HFFc6 (cell line): Measurements from ENCODE around the gene CCDC28B. TPM values are rescaled to one million over a fixed set of nuclear protein-coding genes. Genes with fewer than 3 reads are reported as not detected.

Source experiments
- DNase-seq: peaks from one replicate; pipeline ENCODE4 v3.0.0-alpha.2; 2018
- H3K27ac Mint-ChIP-seq: 2 replicates; pipeline ENCODE4 v1.8.0; 2020; ENCODE audit warnings: mild to moderate bottlenecking, mixed read lengths
- H3K27me3 Mint-ChIP-seq: 2 replicates; pipeline ENCODE4 v1.8.0; 2021; ENCODE audit warnings: mild to moderate bottlenecking, moderate library complexity, mixed read lengths; ENCODE audit not compliant: insufficient read depth
- H3K36me3 Mint-ChIP-seq: 2 replicates; pipeline ENCODE4 v1.8.0; 2021; ENCODE audit warnings: low read depth, mixed read lengths
- H3K4me1 Mint-ChIP-seq: 2 replicates; pipeline ENCODE4 v1.8.0; 2020; ENCODE audit warnings: low read depth, mixed read lengths
- H3K4me3 Mint-ChIP-seq: 2 replicates; pipeline ENCODE4 v1.8.0; 2020; ENCODE audit warnings: mild to moderate bottlenecking, moderate library complexity, mixed read lengths
- H3K9me3 Mint-ChIP-seq: 2 replicates; pipeline ENCODE4 v1.8.0; 2020; ENCODE audit warnings: mild to moderate bottlenecking, mixed read lengths
- total RNA-seq, 6 experiments: library from RNA; stranded (reverse); fragmentation: NEBNext Ultra II Directional; extraction: Animal tissue kit (Norgen Biotek cat#: 25700); gene quantifications; 2 replicates in 1 of 6; 3 replicates in 5 of 6; pipeline ENCODE4 v1.2.3, GENCODE V29; 2021
- TF ChIP-seq, protein P1 (sequence below): fragments of 200-600 bp; sonication (generic); IDR thresholded peaks from 2 replicates; pipeline ENCODE4 v1.5.0; 2021; ENCODE audit warnings: antibody characterized with exemption, mild to moderate bottlenecking

Gene CCDC28B
- total RNA-seq, 6 experiments from 2014 or later: 12.5 to 15.7 (median 15.3) TPM

DNA sequence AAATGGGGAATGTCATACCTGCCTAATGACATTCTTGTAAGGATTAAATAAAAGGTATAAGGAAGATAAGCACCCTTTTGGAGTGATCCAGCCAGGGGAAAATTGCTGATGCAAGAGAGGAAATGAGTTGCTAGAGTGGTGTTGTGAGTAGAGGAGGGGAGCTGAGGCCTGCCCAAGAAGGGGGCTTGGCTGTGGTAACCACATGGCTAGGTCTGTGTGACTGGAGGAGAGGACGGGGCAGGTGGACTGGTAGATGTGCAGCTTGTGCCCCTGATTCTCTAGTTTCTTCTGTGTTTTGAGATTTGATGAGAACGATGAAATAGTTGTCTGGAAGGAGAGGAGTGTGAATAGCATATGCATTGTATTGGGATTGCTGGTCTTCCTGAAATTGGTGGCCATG is 14.3 kb upstream of the CCDC28B start:
- peaks cover 40% of the 10 kb centered on the region for H3K4me1 Mint-ChIP-seq
- no peak for DNase-seq
- TF ChIP-seq, protein P1, sequence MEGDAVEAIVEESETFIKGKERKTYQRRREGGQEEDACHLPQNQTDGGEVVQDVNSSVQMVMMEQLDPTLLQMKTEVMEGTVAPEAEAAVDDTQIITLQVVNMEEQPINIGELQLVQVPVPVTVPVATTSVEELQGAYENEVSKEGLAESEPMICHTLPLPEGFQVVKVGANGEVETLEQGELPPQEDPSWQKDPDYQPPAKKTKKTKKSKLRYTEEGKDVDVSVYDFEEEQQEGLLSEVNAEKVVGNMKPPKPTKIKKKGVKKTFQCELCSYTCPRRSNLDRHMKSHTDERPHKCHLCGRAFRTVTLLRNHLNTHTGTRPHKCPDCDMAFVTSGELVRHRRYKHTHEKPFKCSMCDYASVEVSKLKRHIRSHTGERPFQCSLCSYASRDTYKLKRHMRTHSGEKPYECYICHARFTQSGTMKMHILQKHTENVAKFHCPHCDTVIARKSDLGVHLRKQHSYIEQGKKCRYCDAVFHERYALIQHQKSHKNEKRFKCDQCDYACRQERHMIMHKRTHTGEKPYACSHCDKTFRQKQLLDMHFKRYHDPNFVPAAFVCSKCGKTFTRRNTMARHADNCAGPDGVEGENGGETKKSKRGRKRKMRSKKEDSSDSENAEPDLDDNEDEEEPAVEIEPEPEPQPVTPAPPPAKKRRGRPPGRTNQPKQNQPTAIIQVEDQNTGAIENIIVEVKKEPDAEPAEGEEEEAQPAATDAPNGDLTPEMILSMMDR: no peak
- no peaks in the 10 kb centered on the region for H3K9me3 Mint-ChIP-seq
- peak overlapping the region; percentile 28; the same call in 1 of the 2 replicates for H3K4me3 Mint-ChIP-seq
- no peaks in the 10 kb centered on the region; the same call in 1 of the 2 replicates for H3K27me3 Mint-ChIP-seq
- peak overlapping the region; percentile 57 for H3K27ac Mint-ChIP-seq
- H3K36me3 Mint-ChIP-seq: peaks cover 50% of the 10 kb centered on the region

DNA sequence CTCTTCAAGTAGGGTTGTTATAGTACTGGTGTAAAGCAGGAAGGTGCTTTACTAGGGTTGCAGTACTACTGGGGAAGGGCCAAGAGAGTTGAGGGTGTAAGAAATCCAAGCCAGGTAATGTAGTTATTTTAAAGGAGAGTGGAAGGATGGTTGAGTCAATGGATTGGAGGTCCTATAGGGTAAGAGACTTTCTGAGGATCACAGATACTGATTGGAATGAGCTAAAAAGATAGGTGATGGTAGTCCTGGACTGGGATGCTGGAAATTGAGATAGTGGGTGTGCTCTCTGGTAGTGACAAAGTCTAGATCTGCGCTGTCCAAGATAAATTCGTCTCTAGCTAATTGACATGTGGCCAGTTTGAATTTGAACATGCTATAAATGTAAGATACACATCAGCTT is 13.9 kb upstream of the CCDC28B start:
- TF ChIP-seq, protein P1: no peak
- H3K9me3 Mint-ChIP-seq: no peaks in the 10 kb centered on the region
- no peaks in the 10 kb centered on the region; the same call in 1 of the 2 replicates for H3K27me3 Mint-ChIP-seq
- H3K27ac Mint-ChIP-seq: peak overlapping the region; percentile 57
- DNase-seq: no peak
- peaks cover 48% of the 10 kb centered on the region for H3K36me3 Mint-ChIP-seq
- H3K4me3 Mint-ChIP-seq: peak overlapping the region; percentile 28; the same call in 1 of the 2 replicates
- peaks cover 38% of the 10 kb centered on the region for H3K4me1 Mint-ChIP-seq

DNA sequence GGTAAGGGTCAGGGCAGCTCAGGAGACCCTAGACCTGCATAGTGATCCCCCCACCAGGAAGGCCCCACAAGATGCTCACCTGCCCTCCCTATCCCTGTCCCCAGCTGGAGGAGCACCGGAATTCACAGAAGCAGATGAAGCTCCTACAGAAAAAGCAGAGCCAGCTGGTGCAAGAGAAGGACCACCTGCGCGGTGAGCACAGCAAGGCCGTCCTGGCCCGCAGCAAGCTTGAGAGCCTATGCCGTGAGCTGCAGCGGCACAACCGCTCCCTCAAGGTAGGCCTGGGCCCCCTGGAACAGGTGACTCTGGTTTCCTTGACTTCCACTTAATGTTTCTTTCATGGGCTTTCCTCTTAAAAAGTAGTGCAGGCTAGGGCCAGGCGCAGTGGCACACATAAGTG is 12.5 kb upstream of the CCDC28B start:
- TF ChIP-seq, protein P1: no peak
- Mint-ChIP-seq H3K4me3 (no peak overlapping the region), H3K27me3 (no peaks in the 10 kb centered on the region; the same call in 1 of the 2 replicates), H3K36me3 (peaks cover 52% of the 10 kb centered on the region), H3K9me3 (no peaks in the 10 kb centered on the region), H3K4me1 (peaks cover 34% of the 10 kb centered on the region), H3K27ac (no peak overlapping the region)
- DNase-seq: no peak

DNA sequence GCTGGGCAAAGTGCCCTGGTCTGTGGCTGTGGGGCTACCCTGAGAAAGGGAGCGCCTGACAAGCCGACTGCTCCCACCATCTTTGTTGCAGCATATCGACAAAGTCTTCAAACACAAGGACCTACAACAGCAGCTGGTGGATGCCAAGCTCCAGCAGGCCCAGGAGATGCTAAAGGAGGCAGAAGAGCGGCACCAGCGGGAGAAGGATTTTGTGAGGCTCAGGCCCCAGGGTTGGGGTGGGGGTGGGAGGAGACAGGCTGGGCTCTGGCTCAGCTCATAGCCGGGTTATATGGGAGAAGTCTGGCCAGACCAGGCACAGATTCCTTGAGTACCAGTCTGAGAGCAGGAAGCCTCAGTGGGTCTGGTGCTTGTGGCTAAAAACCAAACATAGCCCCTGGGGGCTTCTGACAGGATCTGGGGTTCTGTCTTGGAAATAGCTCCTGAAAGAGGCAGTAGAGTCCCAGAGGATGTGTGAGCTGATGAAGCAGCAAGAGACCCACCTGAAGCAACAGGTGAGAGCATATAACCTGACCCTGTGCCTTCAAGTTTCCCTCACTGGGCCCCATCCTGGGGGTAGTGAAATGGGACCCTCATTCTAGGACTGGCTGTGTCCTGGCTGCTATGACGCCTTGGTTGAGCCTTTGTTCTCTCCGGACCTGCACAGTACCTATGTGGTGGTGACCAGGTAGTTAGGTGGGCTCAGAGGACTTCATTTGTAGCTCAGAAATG is 8.0 kb upstream of the CCDC28B start:
- peaks cover 54% of the 10 kb centered on the region for H3K36me3 Mint-ChIP-seq
- peaks cover 25% of the 10 kb centered on the region for H3K4me1 Mint-ChIP-seq

DNA sequence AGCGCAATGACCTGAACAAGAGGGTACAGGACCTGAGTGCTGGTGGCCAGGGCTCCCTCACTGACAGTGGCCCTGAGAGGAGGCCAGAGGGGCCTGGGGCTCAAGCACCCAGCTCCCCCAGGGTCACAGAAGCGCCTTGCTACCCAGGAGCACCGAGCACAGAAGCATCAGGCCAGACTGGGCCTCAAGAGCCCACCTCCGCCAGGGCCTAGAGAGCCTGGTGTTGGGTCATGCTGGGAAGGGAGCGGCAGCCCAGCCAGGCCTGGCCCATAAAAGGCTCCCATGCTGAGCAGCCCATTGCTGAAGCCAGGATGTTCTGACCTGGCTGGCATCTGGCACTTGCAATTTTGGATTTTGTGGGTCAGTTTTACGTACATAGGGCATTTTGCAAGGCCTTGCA is 5.4 kb upstream of the CCDC28B start:
- peaks cover 12% of the 10 kb centered on the region for H3K27me3 Mint-ChIP-seq
- H3K4me1 Mint-ChIP-seq: peaks cover 47% of the 10 kb centered on the region
- TF ChIP-seq, protein P1: no peak
- peaks cover 46% of the 10 kb centered on the region for H3K36me3 Mint-ChIP-seq
- no peak overlapping the region; the same call in 1 of the 2 replicates for H3K27ac Mint-ChIP-seq
- no peak overlapping the region for H3K4me3 Mint-ChIP-seq
- no peaks in the 10 kb centered on the region for H3K9me3 Mint-ChIP-seq
- DNase-seq: no peak

More for the DNA sequence above, 8.0 kb upstream of the CCDC28B start:
- Mint-ChIP-seq H3K4me3 (no peak overlapping the region), H3K9me3 (no peaks in the 10 kb centered on the region), H3K27ac (peak overlapping the region; percentile 32; the same call in 1 of the 2 replicates), H3K27me3 (peaks cover 12% of the 10 kb centered on the region)
- no peak for DNase-seq
- TF ChIP-seq, protein P1: no peak
